ENCODE data around the gene CLCNKB. TPM values are rescaled to one million over a fixed set of nuclear protein-coding genes. Genes with fewer than 3 reads are reported as not detected.

CLCNKB gene
- total RNA-seq, 1 donor from 2014 or later = 3.0 TPM

GRCh38 chr1:16101623-16102022 lies 58.0 kb downstream of the CLCNKB start:
- Mint-ChIP-seq H3K27me3 (ENCODE audit: low read depth) (no peaks in the 10 kb centered on the region), H3K27ac (peak overlapping the region; percentile 93), H3K4me3 (no peak overlapping the region), H3K9me3 (peaks cover 7% of the 10 kb centered on the region), H3K4me1 (peaks cover 25% of the 10 kb centered on the region), H3K36me3 (no peaks in the 10 kb centered on the region)
- TF ChIP-seq CTCF (IDR thresholded peaks at IDR 0.05; ENCODE audit: unreplicated experiment) = no peak
- DNase-seq (ENCODE audit: low spot score in 2 of 2, unreplicated experiment in 2 of 2) = no peak

Other genes starting within 250 kb of the CLCNKB start
- gene UQCRHL, start 236.1 kb upstream of the CLCNKB start, total RNA-seq = 2.8 to 3.5 TPM (median 3.0 TPM) in 3 replicates
- 74.5 to 88.0 TPM (median 82.1 TPM) in 3 replicates for gene SPEN, start 196.1 kb upstream of the CLCNKB start, total RNA-seq
- gene ZBTB17, start 67.7 kb upstream of the CLCNKB start, total RNA-seq = 46.0 to 48.6 TPM (median 48.6 TPM) in 3 replicates
- not detected in 3 replicates for gene SRARP, start 39.5 kb upstream of the CLCNKB start, total RNA-seq
- gene HSPB7, start 25.7 kb upstream of the CLCNKB start, total RNA-seq = 5.0 to 6.3 TPM (median 6.3 TPM) in 3 replicates
- gene CLCNKA, start 21.7 kb upstream of the CLCNKB start, total RNA-seq = 3.0 to 3.5 TPM (median 3.2 TPM) in 3 replicates
- 1.6 to 1.9 TPM (median 1.7 TPM) in 3 replicates for gene FAM131C, start 29.9 kb downstream of the CLCNKB start, total RNA-seq
- 71.8 to 76.3 TPM (median 75.0 TPM) in 3 replicates for gene EPHA2, start 112.3 kb downstream of the CLCNKB start, total RNA-seq
- gene ARHGEF19, start 168.9 kb downstream of the CLCNKB start, total RNA-seq = 85.3 to 88.3 TPM (median 86.6 TPM) in 3 replicates
- 7.7 to 10.7 TPM (median 9.1 TPM) in 3 replicates for gene CPLANE2, start 193.4 kb downstream of the CLCNKB start, total RNA-seq

Measured in mesothelial cell of epicardium (in vitro differentiated cells).